Epithelial cell of proximal tubule (primary cell): ENCODE measurements around the gene PRKN. TPM values are rescaled to one million over a fixed set of nuclear protein-coding genes. Genes with fewer than 3 reads are reported as not detected.

Source experiments
- DNase-seq: peaks from one replicate; pipeline ENCODE4 v3.0.0-alpha.2; 2011; ENCODE audit warnings: low read depth
- H3K4me3 ChIP-seq: 2 replicates; pipeline ENCODE4 v1.5.1; 2011; ENCODE audit warnings: low read depth, mild to moderate bottlenecking, low read length
- CTCF ChIP-seq: conservative IDR thresholded peaks from 2 replicates; pipeline ENCODE4 v1.5.1; 2012; ENCODE audit warnings: low read depth, mild to moderate bottlenecking, low read length
- total RNA-seq: library from RNA; depleted of rRNA; stranded (reverse); fragments of >200 nt; gene quantifications from 2 replicates; pipeline ENCODE4 v1.2.3, GENCODE V29; 2015

The PRKN gene
- total RNA-seq, 1 donor from 2014 or later, result 0.58 TPM

GRCh38 chr6:161583584-161583983 lies 1144.0 kb downstream of the PRKN start:
- TF ChIP-seq CTCF, result no peak
- H3K4me3 ChIP-seq, result no peak overlapping the region
- DNase-seq, result no peak

GRCh38 chr6:161578478-161578877 lies 1149.1 kb downstream of the PRKN start:
- DNase-seq, result no peak
- TF ChIP-seq CTCF, result no peak
- no peak overlapping the region for H3K4me3 ChIP-seq

GRCh38 chr6:161575523-161576254 lies 1151.9 kb downstream of the PRKN start:
- H3K4me3 ChIP-seq, result no peak overlapping the region
- DNase-seq, result no peak
- no peak for TF ChIP-seq CTCF

GRCh38 chr6:161568885-161569456 lies 1158.6 kb downstream of the PRKN start:
- TF ChIP-seq CTCF, result no peak
- H3K4me3 ChIP-seq, result no peak overlapping the region
- DNase-seq, result no peak

- DNase-seq, result no peak
- H3K4me3 ChIP-seq, result no peak overlapping the region
- no peak for TF ChIP-seq CTCF
These were observed 1162.6 kb downstream of the PRKN start for GRCh38 chr6:161564952-161565351.

GRCh38 chr6:161561908-161562307 lies 1165.7 kb downstream of the PRKN start:
- no peak overlapping the region for H3K4me3 ChIP-seq
- DNase-seq, result no peak
- no peak for TF ChIP-seq CTCF
